Activated T-cell treated with anti-CD3 and anti-CD28 coated beads for 48 hours (primary cell): ENCODE measurements around the gene RIMBP3B.
"Not testable (repeated sequence)": the region's sequence is repeated elsewhere in the genome, so short reads cannot be mapped to it uniquely, and the experiment has no call there.

Experiments used
- DNase-seq: peaks from one replicate; pipeline ENCODE4 v3.0.0-alpha.2; 2020; ENCODE audit warnings: low read depth

Gene RIMBP3B, protein sequence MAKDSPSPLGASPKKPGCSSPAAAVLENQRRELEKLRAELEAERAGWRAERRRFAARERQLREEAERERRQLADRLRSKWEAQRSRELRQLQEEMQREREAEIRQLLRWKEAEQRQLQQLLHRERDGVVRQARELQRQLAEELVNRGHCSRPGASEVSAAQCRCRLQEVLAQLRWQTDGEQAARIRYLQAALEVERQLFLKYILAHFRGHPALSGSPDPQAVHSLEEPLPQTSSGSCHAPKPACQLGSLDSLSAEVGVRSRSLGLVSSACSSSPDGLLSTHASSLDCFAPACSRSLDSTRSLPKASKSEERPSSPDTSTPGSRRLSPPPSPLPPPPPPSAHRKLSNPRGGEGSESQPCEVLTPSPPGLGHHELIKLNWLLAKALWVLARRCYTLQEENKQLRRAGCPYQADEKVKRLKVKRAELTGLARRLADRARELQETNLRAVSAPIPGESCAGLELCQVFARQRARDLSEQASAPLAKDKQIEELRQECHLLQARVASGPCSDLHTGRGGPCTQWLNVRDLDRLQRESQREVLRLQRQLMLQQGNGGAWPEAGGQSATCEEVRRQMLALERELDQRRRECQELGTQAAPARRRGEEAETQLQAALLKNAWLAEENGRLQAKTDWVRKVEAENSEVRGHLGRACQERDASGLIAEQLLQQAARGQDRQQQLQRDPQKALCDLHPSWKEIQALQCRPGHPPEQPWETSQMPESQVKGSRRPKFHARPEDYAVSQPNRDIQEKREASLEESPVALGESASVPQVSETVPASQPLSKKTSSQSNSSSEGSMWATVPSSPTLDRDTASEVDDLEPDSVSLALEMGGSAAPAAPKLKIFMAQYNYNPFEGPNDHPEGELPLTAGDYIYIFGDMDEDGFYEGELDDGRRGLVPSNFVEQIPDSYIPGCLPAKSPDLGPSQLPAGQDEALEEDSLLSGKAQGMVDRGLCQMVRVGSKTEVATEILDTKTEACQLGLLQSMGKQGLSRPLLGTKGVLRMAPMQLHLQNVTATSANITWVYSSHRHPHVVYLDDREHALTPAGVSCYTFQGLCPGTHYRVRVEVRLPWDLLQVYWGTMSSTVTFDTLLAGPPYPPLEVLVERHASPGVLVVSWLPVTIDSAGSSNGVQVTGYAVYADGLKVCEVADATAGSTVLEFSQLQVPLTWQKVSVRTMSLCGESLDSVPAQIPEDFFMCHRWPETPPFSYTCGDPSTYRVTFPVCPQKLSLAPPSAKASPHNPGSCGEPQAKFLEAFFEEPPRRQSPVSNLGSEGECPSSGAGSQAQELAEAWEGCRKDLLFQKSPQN (N-terminal part only)

DNA sequence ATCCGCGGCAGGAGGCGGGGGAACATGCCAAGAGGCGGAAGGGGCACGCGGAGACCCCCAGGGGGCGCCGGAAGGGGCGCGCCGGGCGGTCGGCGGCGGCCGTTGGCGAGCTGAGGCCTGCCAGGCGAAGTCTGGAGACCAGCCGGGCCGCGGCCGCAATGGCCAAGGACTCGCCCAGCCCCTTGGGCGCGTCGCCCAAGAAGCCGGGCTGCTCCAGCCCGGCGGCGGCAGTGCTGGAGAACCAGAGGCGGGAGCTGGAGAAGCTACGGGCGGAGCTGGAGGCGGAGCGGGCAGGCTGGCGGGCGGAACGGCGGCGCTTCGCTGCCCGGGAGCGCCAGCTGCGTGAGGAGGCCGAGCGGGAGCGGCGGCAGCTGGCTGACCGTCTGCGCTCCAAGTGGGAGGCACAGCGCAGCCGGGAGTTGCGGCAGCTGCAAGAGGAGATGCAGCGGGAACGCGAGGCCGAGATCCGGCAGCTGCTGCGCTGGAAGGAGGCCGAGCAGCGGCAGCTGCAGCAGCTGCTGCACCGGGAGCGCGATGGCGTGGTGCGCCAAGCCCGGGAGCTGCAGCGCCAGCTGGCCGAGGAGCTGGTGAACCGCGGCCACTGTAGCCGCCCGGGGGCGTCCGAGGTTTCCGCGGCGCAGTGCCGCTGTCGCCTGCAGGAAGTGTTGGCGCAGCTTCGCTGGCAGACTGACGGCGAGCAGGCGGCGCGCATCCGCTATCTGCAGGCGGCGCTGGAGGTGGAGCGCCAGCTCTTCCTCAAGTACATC lies at the start of gene RIMBP3B:
Gene RIMBP3B (plus strand): TSS at position 51 of the 767 bp plus-strand sequence. CDS start 108 bp downstream, at position 159.
- DNase-seq = not testable (repeated sequence)

DNA sequence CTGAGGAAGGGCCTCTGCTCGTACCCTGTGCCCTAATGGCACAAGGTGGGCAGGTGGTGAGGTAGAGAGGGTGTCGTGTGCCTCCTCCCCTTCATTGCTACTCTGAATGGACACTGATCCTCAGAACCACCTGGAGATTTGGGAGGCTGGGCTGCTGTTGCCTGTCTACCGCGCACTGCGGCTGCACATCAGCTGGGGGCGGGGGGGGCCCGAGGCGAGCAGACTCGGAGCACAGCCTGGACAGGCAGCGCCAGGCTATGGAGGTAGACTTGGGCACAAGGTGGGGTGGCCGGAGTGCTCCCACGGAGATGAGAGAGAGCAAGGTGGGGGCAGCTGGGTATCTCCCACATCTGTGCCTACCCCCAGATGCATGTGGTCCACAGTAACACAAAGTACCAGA lies 26.0 kb upstream of the RIMBP3B start:
- not testable (repeated sequence) for DNase-seq

DNA sequence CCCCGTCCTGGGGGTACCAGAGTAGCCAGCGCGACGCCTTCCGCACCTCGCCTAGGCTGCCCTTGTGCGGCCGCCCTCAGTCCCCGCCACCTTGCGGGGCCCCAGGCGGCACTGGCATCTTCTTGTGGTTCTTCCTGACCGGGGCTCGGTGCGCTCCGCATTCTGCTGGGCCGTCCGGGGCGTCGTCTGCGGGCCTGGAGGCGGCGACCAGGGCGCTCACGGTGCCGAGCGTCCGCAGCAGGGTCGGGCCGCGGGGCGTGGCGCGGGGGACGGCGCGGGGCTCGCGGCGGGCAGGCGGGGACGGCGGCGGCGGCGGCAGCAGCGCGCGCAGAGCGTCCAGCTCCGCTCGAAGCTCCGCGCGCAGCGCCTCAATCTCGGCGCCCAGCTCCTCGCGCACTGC lies 23.0 kb upstream of the RIMBP3B start:
- not testable (repeated sequence) for DNase-seq

DNA sequence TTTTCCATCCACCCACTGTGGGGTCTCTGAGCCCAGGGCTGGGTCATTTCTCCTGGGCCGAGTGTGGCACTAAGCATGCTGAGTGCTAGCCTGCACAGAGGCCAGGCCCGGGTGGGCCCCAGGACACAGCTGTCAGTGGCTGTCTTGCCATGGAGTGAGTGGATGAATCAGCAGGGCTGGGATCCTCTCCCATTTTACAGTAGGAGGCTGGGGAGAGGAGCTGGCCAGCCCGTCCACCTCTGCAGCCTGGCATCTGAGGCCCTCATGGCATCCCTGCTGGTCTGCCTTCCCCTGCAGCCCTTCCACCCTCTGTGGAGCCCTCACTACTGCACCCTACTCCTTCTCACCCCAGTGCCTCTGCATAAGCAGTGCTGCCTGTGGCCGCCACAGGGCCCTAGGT lies 21.1 kb upstream of the RIMBP3B start:
- not testable (repeated sequence) for DNase-seq

DNA sequence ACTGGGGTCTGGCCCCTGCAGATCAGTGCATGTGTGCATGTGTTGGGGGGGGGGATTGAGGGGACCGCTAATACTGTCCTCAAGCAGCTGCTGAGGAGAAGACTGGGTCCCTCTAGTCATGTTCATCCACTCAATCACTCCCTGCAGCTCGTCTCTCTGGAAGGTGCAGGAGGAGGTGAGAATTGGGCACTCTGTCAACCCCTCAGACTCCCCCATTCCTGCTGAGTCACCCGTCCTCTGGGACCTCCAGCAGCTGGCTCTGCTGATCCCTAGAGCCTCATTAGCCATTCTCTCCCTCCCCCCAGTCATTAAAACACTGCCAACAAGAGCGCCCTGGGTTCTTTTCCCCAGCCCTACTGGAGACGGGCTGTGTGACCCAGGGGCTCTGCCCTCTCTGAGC lies 20.5 kb upstream of the RIMBP3B start:
- not testable (repeated sequence) for DNase-seq

DNA sequence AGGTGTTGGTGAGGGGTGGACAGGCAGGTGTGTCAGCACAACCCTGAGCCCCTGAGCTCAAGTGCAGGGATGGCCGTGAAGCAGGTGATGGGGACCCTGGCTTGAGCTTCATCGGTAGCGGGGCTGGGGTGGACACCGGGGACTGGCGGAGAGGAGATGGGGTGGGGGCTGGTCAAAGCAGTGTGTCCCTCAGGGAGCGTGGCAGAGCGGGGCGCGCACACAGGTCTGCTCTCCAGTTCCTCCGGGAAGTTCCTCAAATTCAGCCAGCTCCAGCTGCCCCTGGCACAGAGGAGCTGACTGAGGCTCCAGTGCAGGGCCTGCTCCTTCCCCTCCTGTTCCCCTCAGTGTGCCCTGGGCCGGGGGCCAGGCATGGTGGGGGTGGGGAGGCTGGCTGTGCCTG lies 19.7 kb upstream of the RIMBP3B start:
- DNase-seq = not testable (repeated sequence)

DNA sequence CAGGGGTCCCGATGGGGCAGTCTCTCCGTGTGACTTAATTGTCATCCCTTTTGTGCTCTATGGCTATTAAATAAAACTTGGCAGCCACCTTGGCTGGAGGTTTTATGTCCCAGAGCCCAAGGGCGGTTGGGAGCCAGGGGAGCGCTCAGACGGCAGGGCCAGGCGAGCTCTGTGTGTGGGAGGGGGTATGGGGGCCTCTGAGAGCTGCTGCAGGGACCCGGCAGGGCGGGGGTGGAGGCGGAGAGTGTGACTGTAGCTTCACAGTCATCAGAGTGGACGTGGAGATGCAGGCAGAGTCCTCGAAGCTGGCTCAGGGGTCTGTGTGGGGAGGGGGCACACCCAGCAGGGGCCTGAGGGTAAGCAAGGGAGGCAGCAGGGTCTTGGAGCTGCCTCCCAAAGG lies 19.2 kb upstream of the RIMBP3B start:
- DNase-seq = not testable (repeated sequence)

DNA sequence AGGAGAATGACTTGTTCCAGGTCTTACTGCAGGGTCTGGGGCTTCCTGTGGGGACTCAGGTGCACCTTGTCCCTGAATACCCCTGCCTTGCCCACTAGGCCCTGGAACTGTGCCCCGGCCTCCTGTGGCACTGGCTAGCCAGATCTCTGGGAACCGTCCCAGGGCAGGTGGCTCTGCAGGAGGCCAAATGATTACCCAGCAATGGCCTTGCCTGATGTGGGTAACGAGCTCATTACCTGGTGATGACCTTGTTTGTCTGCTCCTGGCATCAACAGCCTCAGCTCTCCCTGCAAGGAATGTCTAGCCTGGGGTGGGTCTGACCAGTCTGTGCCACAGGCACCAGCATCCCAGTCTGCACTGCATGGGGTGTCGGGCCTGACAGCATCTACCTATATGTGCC lies 18.2 kb upstream of the RIMBP3B start:
- not testable (repeated sequence) for DNase-seq

DNA sequence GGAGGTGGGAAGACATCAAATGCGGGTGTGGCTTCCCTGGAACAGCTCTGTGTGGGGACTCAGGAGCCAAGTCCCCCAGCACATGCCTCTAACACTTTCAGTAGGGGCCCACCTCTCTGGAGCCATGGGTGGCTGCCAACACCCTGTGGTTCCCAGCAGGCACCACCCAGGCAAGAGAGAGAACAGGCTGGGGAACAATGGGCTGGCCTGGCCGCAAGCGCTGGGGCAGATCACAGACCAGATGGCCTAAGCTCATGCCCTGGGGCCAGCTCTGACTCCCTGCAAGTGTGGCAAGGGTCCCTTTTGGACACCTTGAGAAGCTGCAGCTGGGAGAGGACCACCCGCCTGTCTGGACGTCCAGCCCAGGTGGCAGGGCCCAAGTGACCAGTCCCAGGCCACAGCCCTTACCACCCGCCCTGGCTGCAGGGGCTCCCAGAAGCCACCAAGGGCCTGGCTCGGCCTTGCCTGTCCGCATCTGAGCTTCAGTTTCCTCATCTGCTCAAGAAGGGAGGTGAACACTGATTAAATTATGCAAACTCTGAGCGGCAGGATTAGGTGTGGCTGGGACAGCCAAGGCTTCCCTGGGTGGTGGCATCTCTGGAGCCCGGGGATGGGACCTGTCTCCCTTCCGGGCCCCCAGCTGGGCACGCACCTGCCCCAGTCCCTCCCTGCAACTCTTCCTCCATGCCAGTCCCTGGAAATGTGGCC lies 14.8 kb upstream of the RIMBP3B start:
- not testable (repeated sequence) for DNase-seq

DNA sequence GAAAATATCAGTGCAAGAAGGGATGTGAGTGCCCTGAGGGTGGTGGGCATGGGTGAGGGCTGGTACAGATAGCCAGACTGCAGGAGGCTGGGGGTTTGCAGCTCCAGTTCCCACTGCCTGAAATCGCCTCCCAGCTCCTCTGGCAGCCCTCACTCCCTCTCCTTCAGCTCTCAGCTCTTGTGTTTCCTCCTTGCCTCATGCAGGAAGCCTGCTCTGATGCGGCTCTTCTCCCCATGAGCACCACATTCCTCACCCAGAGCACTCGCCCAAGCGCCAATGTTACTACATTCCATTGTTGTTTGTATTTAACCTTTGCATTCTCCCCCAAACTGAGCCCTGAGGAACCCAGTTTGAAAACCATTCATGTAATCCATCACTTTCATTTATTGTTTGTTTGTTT lies 7.7 kb upstream of the RIMBP3B start:
- DNase-seq = not testable (repeated sequence)

DNA sequence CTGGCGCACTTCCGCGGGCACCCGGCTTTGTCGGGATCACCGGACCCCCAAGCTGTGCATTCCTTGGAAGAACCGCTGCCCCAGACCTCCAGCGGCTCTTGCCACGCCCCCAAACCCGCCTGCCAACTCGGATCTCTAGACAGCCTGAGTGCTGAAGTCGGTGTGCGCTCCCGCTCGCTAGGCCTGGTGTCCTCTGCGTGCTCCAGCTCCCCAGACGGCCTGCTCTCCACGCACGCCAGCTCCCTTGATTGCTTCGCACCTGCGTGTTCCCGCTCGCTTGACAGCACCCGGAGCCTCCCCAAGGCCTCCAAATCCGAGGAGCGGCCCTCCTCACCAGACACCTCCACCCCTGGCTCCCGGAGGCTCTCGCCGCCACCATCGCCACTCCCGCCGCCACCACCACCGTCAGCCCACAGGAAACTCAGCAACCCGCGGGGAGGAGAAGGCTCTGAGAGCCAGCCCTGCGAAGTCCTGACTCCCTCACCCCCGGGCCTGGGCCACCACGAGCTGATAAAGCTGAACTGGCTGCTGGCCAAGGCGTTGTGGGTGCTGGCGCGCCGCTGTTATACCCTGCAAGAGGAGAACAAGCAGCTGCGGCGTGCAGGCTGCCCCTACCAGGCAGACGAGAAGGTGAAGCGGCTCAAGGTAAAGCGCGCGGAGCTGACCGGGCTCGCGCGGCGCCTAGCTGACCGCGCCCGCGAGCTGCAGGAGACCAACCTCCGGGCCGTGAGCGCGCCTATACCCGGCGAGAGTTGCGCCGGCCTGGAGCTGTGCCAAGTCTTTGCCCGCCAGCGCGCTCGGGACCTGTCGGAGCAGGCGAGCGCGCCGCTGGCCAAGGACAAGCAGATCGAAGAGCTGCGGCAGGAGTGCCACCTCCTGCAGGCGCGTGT lies 1.2 kb downstream of the RIMBP3B start:
- DNase-seq = not testable (repeated sequence)

DNA sequence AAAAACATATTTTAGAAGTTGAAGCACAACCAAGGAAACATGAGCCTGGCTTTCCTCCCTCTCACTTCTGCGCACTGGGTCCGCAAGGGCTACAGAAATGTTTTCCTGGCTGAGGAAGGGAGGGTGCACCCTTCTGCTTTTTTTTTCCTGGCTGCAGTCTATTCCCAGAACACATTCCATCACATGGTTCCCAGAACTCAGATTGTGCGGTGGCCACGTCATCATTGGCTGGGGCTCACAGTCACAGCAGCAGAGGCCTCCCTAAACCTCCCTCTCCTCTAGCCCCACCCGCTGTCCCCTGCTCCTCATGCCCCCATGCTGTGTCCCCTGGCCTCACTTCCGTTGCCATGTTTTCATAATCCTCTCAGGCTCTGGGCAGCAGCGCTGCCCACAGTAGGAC lies 5.9 kb downstream of the RIMBP3B start:
- DNase-seq = not testable (repeated sequence)

DNA sequence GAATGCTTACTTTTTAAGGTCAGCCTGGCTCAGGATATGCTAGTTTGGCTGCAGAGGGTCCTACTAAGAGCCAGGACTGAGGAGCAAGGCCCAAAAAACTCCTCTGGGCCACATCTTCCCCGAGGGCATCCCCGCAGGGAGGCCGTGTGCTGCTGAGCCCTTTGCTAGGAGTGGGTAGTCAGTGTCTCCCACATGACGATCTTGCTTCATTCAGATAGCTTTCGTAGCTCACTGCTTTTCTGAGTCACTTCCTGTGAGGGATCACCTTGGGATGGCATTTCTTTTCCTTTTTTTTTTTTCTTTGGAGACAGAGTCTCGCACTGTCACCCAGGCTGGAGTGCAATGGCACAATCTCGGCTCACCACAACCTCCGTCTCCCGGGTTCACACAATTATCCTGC lies 6.5 kb downstream of the RIMBP3B start:
- not testable (repeated sequence) for DNase-seq

DNA sequence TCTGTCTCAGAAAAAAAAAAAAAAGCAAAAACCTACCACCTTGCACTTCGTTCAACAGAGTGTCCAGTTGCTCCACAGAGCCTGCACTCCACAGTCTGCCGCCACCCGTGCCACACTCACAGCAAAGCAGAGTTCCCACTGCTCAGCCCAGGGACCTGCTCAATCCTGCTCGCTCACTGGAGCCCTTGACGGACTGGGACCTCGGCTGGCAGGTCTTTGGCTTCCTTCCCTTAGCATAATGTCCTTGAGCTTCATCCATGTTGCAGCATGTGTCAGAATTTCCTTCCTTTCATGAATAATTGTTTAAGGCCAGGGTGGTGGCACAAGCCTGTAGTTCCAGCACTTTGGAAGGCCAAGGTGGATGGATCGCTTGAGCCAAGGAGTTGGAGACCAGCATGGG lies 11.1 kb downstream of the RIMBP3B start:
- DNase-seq = not testable (repeated sequence)

DNA sequence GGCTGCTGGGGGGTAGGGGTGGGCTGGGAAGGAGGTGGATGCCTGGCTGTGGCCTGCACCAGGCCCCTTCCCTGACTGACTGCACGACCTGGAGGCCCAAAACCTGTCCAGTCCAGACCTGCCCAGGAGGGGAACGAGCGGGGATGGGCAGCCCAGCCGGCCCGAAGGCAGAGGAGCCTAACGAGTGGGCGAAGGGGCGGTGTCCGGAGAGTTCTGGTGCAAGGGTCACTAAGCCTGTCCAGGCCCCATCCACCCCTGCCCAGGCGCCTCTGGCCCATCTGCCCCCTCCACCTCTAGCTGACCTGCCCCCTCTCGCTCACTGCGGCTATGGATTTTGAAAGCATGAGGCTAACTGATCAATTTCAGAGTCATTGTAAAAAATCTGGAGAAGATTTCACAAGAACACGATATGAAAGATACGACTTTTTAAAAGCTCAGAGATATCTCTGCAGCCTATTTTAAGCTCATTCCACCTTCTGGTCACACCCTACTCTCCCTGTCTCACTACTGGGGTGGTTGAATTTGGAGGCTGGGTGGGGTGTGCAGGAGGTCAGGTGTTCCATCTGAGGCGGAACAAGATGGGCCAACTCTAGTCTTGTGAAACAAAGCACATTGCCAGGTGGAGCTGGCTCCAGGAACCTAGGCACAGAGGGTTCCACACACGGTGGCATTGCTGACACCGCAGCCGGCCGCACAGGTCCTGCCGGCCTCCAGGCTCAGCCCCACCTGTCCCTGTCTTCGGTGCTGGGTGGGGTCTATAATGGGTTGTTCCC lies 17.8 kb downstream of the RIMBP3B start:
- not testable (repeated sequence) for DNase-seq

DNA sequence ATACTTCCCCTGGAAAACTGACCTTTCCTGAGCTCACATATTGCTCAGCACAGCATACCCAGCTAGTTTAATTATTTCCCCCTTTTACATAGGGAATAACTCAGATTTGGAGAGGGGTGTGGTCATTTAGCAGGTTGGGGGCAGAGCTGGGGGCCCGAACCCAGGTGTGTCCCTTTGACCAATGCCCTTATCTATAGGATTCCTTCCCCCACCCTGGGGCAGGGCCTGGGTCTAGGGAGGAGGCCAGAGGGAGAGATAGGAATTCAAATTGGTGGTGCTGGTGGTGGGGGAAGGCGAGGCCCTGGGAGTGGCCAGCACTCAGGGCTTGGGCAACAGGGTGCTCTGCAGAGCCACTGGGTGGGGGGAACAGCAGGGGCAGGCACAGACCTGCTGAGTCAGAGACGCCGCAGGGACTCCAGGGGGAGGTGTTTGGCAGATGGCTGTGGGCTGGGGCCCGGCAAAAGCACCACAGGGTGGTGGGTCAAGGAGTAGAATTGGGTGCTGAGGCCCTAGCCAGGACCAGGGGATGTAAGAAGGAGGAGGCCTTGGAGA lies 19.3 kb downstream of the RIMBP3B start:
- not testable (repeated sequence) for DNase-seq

DNA sequence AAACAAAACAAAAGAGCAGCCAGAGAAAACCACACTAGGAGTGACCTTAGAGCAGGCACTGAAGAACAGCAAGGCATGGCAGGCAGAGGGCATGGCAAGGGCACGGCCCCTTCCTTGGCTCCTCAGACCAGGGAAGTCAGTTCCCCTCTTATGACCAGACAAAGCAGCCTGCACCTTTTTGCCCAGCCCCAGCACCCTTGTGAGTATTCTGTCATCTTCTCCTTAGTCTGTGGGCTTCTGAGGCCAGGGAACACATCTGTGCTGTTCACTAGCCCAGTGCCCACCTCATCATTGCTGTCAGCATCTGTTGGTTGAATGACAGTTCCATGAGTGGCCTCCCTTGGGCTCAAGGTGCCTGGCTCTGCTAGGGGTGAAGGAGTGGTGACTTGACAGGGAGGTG lies 23.6 kb downstream of the RIMBP3B start:
- DNase-seq = not testable (repeated sequence)

DNA sequence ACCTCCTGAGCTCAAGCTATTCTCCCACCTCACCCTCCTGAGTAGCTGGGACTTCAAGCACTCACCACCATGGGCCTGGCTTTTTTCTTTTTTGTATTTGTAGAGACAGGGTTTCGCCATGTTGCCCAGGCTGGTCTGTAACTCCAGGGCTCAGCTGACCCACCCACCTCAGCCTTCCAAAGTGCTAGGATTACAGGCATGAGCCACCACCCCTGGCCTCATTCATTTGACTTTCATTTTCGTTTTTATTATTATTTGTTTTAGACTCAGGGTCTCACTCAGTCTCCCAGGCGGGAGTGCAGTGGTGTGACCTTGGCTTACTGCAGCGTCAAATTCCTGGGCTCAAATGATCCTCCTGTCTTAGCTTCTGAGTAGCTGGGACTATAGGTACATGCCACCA lies 24.2 kb downstream of the RIMBP3B start:
- not testable (repeated sequence) for DNase-seq
